CD4-positive, alpha-beta memory T cell (primary cell): Measurements from ENCODE around the gene TNFRSF19. TPM values are rescaled to one million over a fixed set of nuclear protein-coding genes. Genes with fewer than 3 reads are reported as not detected.
A peak's percentile ranks its signal among the peaks of the same experiment; 100 is the strongest.

Source experiments
- CTCF ChIA-PET: fragments of 350-600 bp; sonication (Branson Sonifier 250); formaldehyde crosslinking; loops from one replicate; lab custom pipeline; 2021; ENCODE audit warnings: inconsistent platforms; ENCODE audit not compliant: partially characterized antibody; lab: Charles Lee
- POLR2A ChIA-PET: fragments of 350-600 bp; sonication (Branson Sonifier 250); formaldehyde crosslinking; loops from one replicate; lab custom pipeline; 2021; ENCODE audit not compliant: partially characterized antibody; lab: Charles Lee
- DNase-seq, 5 donors: peaks; one replicate each; pipeline versions ENCODE4 v3.0.0 to v3.0.0-alpha.2; 2020 to 2022; ENCODE audit warnings: mixed read lengths in 1 of 5
- H3K27ac ChIP-seq: one replicate; pipeline ENCODE4 v1.7.0; 2013; ENCODE audit warnings: low read depth, low read length
- H3K27me3 ChIP-seq: 2 replicates; pipeline ENCODE4 v1.7.0; 2013; ENCODE audit warnings: mild to moderate bottlenecking, low read length, moderate library complexity; ENCODE audit not compliant: insufficient read depth
- H3K36me3 ChIP-seq: 2 replicates; pipeline ENCODE4 v1.7.0; 2013; ENCODE audit warnings: mild to moderate bottlenecking, low read length, moderate library complexity; ENCODE audit not compliant: insufficient read depth
- H3K4me1 ChIP-seq: 2 replicates; pipeline ENCODE4 v1.7.0; 2013; ENCODE audit warnings: mild to moderate bottlenecking, low read length, moderate library complexity; ENCODE audit not compliant: insufficient read depth
- H3K4me3 ChIP-seq, 2 donors: one replicate each; pipeline ENCODE4 v1.7.0; 2013; ENCODE audit warnings: low read length in 2 of 2, mild to moderate bottlenecking in 1 of 2
- H3K9me3 ChIP-seq, 2 donors: one replicate each; pipeline ENCODE4 v1.7.0; 2013; ENCODE audit warnings: low read length in 2 of 2, control low read depth in 1 of 2; ENCODE audit not compliant: control insufficient read depth in 1 of 2
- H3K27ac Mint-ChIP-seq, 7 donors: one replicate each; pipeline ENCODE4 v1.8.0; 2020 to 2021; ENCODE audit warnings: mixed read lengths in 7 of 7, mild to moderate bottlenecking in 6 of 7, inconsistent platforms in 3 of 7, moderate library complexity in 3 of 7
- H3K27me3 Mint-ChIP-seq, 2 donors: one replicate each; pipeline ENCODE4 v1.8.0; 2020 to 2021; ENCODE audit warnings: mixed read lengths in 2 of 2
- H3K36me3 Mint-ChIP-seq, 2 donors: one replicate each; pipeline ENCODE4 v1.8.0; 2020 to 2021; ENCODE audit warnings: mixed read lengths in 2 of 2, inconsistent platforms in 1 of 2, mild to moderate bottlenecking in 1 of 2
- H3K4me1 Mint-ChIP-seq, 4 donors: one replicate each; pipeline ENCODE4 v1.8.0; 2020 to 2021; ENCODE audit warnings: mixed read lengths in 4 of 4, mild to moderate bottlenecking in 1 of 4
- H3K4me3 Mint-ChIP-seq, 8 donors: one replicate each; pipeline ENCODE4 v1.8.0; 2020 to 2021; ENCODE audit warnings: mixed read lengths in 8 of 8, mild to moderate bottlenecking in 7 of 8, moderate library complexity in 6 of 8, inconsistent platforms in 3 of 8
- H3K9me3 Mint-ChIP-seq, 8 donors: one replicate each; pipeline ENCODE4 v1.8.0; 2020 to 2021; ENCODE audit warnings: mixed read lengths in 8 of 8, mild to moderate bottlenecking in 5 of 8, inconsistent platforms in 3 of 8, moderate library complexity in 1 of 8
- intact Hi-C: fragments of 100-400 bp; cut with micrococcal nuclease; formaldehyde crosslinking; loops from one replicate; pipeline ENCODE4 v1.15.1; 2023
- polyA plus RNA-seq, 2 donors: library from polyadenylated mRNA; unstranded; fragments of 300-500 nt; fragmentation: Illumina TruSeq; gene quantifications; one replicate each; pipeline ENCODE4 v1.2.3, GENCODE V29; 2021
- total RNA-seq, 2 experiments: library from RNA; stranded (reverse); gene quantifications; one replicate each; pipeline ENCODE4 v1.2.3, GENCODE V29; 2021

The TNFRSF19 gene
- total and polyA plus RNA-seq, 4 experiments from 2014 or later: 0.27 TPM; not detected in 3

- no peak for DNase-seq
- Histone ChIP-seq H3K27ac (no peak overlapping the region), H3K36me3 (no peaks in the 10 kb centered on the region), H3K9me3 (no peaks in the 10 kb centered on the region), H3K4me3 (no peak overlapping the region), H3K4me1 (no peaks in the 10 kb centered on the region), H3K27me3 (peaks cover 5% of the 10 kb centered on the region)
- Mint-ChIP-seq H3K27ac (peak overlapping the region in 1 of 7 donors; percentile 46), H3K27me3 (peaks cover 4 to 7% of the 10 kb centered on the region in 2 donors), H3K4me1 (peaks cover 0 to 4% (median 1%) of the 10 kb centered on the region in 4 donors), H3K4me3 (no peak overlapping the region), H3K36me3 (no peaks in the 10 kb centered on the region), H3K9me3 (peaks cover 0 to 7% (median 2%) of the 10 kb centered on the region in 8 donors)
- intact Hi-C loops: no loop called here
- CTCF ChIA-PET: interaction anchor here (0.7 kb wide), 1 partner anchor 11 kb away, joined by 3 read pairs; no protein-coding TSS in a partner anchor
- POLR2A ChIA-PET: interaction anchor here (0.8 kb wide), 1 partner anchor 10 kb away, joined by 3 read pairs; no protein-coding TSS in a partner anchor
Measured at GRCh38 chr13:23678795-23679194, 108.6 kb downstream of the TNFRSF19 start.

DNA sequence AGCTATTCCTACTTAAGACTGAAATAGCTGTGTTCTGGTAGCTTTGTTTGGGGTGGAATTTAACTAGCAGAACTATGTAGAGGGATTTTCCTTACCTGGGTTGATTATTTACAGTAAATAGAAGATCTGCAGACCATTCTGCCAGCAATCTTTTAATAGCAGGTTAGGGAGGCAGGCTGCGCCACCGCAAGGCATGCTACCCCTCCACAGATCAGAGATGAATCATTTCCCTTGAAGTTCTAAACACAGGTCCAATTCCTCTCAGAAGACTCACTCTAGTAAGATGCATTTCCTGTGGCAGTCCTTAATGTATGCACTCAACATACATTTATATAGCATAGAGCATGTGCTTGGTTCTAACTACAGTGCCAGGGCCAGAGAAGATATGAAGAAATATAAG is 109.0 kb downstream of the TNFRSF19 start:
- Mint-ChIP-seq H3K36me3 (no peaks in the 10 kb centered on the region), H3K4me3 (no peak overlapping the region), H3K27ac (peak overlapping the region in 1 of 7 donors; percentile 46), H3K4me1 (peaks cover 0 to 4% (median 1%) of the 10 kb centered on the region in 4 donors), H3K9me3 (peaks cover 0 to 11% (median 4%) of the 10 kb centered on the region in 8 donors), H3K27me3 (peaks cover 4 to 6% of the 10 kb centered on the region in 2 donors)
- ChIA-PET POLR2A (interaction anchor here (0.8 kb wide), 1 partner anchor 10 kb away, joined by 3 read pairs; no protein-coding TSS in a partner anchor), CTCF (interaction anchor here (0.8 kb wide), 1 partner anchor 9 kb away, joined by 3 read pairs; no protein-coding TSS in a partner anchor)
- Histone ChIP-seq H3K36me3 (no peaks in the 10 kb centered on the region), H3K27me3 (peaks cover 5% of the 10 kb centered on the region), H3K4me3 (no peak overlapping the region), H3K27ac (no peak overlapping the region), H3K4me1 (no peaks in the 10 kb centered on the region), H3K9me3 (peaks cover 0 to under 1% of the 10 kb centered on the region in 2 donors)
- intact Hi-C loops: no loop called here
- no peak for DNase-seq

- DNase-seq: no peak
- H3K9me3 ChIP-seq: peaks cover 0 to 6% of the 10 kb centered on the region in 2 donors
- no peaks in the 10 kb centered on the region for H3K36me3 ChIP-seq
- no peak overlapping the region for H3K27ac ChIP-seq
- intact Hi-C loops: no loop called here
- Mint-ChIP-seq H3K36me3 (no peaks in the 10 kb centered on the region), H3K27me3 (peaks cover 2 to 5% of the 10 kb centered on the region in 2 donors), H3K4me1 (peaks cover 0 to 4% (median 1%) of the 10 kb centered on the region in 4 donors), H3K4me3 (no peak overlapping the region), H3K9me3 (peaks cover 0 to 18% (median 12%) of the 10 kb centered on the region in 8 donors), H3K27ac (no peak overlapping the region)
- no peaks in the 10 kb centered on the region for H3K4me1 ChIP-seq
- no peaks in the 10 kb centered on the region for H3K27me3 ChIP-seq
- ChIA-PET CTCF (no interaction called here), POLR2A (no interaction called here)
- H3K4me3 ChIP-seq: no peak overlapping the region
Measured at GRCh38 chr13:23680845-23681669, 110.8 kb downstream of the TNFRSF19 start.

- ChIA-PET POLR2A (no interaction called here), CTCF (no interaction called here)
- Histone ChIP-seq H3K36me3 (no peaks in the 10 kb centered on the region), H3K4me1 (no peaks in the 10 kb centered on the region), H3K27ac (no peak overlapping the region), H3K9me3 (peaks cover 0 to 6% of the 10 kb centered on the region in 2 donors), H3K4me3 (no peak overlapping the region), H3K27me3 (no peaks in the 10 kb centered on the region)
- Mint-ChIP-seq H3K27ac (no peak overlapping the region), H3K9me3 (peaks cover 0 to 18% (median 12%) of the 10 kb centered on the region in 8 donors), H3K4me3 (no peak overlapping the region), H3K36me3 (no peaks in the 10 kb centered on the region), H3K27me3 (peaks cover 2 to 4% of the 10 kb centered on the region in 2 donors), H3K4me1 (peaks cover 0 to 4% (median 1%) of the 10 kb centered on the region in 4 donors)
- no peak for DNase-seq
- intact Hi-C loops: no loop called here
Measured at GRCh38 chr13:23683084-23683483, 112.9 kb downstream of the TNFRSF19 start.

DNA sequence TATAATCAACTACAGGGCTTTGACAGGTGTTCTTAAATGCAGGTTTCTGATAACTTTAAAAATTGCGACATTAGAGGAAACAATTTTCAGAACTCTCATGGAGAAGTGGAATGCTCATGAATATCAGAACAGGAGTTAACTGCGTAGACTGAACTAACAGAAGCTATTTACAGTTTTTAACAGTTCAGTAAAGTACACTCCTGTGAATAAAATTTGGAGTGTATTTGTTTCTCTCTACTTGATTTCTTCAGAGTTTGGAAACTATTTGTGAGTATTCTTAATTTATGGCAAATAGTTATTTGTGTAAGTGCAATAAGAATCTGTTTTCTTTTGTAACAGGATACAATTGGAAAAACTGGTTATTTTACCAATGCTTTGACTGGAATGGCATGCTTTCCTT is 114.4 kb downstream of the TNFRSF19 start:
- H3K36me3 ChIP-seq: no peaks in the 10 kb centered on the region
- Mint-ChIP-seq H3K4me3 (no peak overlapping the region), H3K4me1 (no peaks in the 10 kb centered on the region), H3K36me3 (no peaks in the 10 kb centered on the region), H3K27me3 (peaks cover 2 to 4% of the 10 kb centered on the region in 2 donors), H3K27ac (no peak overlapping the region), H3K9me3 (peaks cover 0 to 18% (median 12%) of the 10 kb centered on the region in 8 donors)
- H3K4me1 ChIP-seq: no peaks in the 10 kb centered on the region
- POLR2A ChIA-PET: no interaction called here
- H3K27me3 ChIP-seq: no peaks in the 10 kb centered on the region
- H3K9me3 ChIP-seq: peaks cover 0 to 6% of the 10 kb centered on the region in 2 donors
- H3K4me3 ChIP-seq: no peak overlapping the region
- H3K27ac ChIP-seq: no peak overlapping the region
- intact Hi-C loops: no loop called here
- CTCF ChIA-PET: no interaction called here
- DNase-seq: no peak

GRCh38 chr13:23685416-23685815 is 115.2 kb downstream of the TNFRSF19 start:
- H3K4me3 Mint-ChIP-seq: no peak overlapping the region

GRCh38 chr13:23686948-23687347 is 116.7 kb downstream of the TNFRSF19 start:
- Histone ChIP-seq H3K27me3 (no peaks in the 10 kb centered on the region), H3K4me3 (no peak overlapping the region), H3K4me1 (no peaks in the 10 kb centered on the region), H3K9me3 (peaks cover 0 to 6% of the 10 kb centered on the region in 2 donors), H3K36me3 (no peaks in the 10 kb centered on the region), H3K27ac (no peak overlapping the region)
- peaks cover 2% of the 10 kb centered on the region in 2 donors for H3K27me3 Mint-ChIP-seq
- no peak for DNase-seq
- peaks cover 0 to 18% (median 12%) of the 10 kb centered on the region in 8 donors for H3K9me3 Mint-ChIP-seq
- intact Hi-C loops: no loop called here
- H3K4me3 Mint-ChIP-seq: no peak overlapping the region
- no peaks in the 10 kb centered on the region for H3K36me3 Mint-ChIP-seq
- CTCF ChIA-PET: no interaction called here
- H3K4me1 Mint-ChIP-seq: no peaks in the 10 kb centered on the region
- POLR2A ChIA-PET: no interaction called here
- no peak overlapping the region for H3K27ac Mint-ChIP-seq

More at GRCh38 chr13:23685416-23685815, 115.2 kb downstream of the TNFRSF19 start:
- Histone ChIP-seq H3K36me3 (no peaks in the 10 kb centered on the region), H3K4me1 (no peaks in the 10 kb centered on the region), H3K27ac (no peak overlapping the region), H3K9me3 (peaks cover 0 to 6% of the 10 kb centered on the region in 2 donors), H3K4me3 (no peak overlapping the region), H3K27me3 (no peaks in the 10 kb centered on the region)
- no peak for DNase-seq
- intact Hi-C loops: no loop called here
- peaks cover 2 to 4% of the 10 kb centered on the region in 2 donors for H3K27me3 Mint-ChIP-seq
- POLR2A ChIA-PET: no interaction called here
- CTCF ChIA-PET: no interaction called here
- H3K27ac Mint-ChIP-seq: no peak overlapping the region
- H3K36me3 Mint-ChIP-seq: no peaks in the 10 kb centered on the region
- no peaks in the 10 kb centered on the region for H3K4me1 Mint-ChIP-seq
- H3K9me3 Mint-ChIP-seq: peaks cover 0 to 18% (median 12%) of the 10 kb centered on the region in 8 donors
